Fibroblast of mammary gland (primary cell): ENCODE data around the gene MOXD1.

Experiments
- DNase-seq: peaks from one replicate; pipeline ENCODE4 v3.0.0-alpha.2; 2010; ENCODE audit warnings: low read depth
- H3K4me3 ChIP-seq: 2 replicates; pipeline ENCODE4 v1.5.1; 2011; ENCODE audit warnings: low read depth, mild to moderate bottlenecking, low read length, moderate library complexity; ENCODE audit not compliant: control insufficient read depth
- CTCF ChIP-seq: conservative IDR thresholded peaks from 2 replicates; pipeline ENCODE4 v1.5.1; 2011; ENCODE audit warnings: low read depth, low read length, inconsistent platforms; ENCODE audit not compliant: control insufficient read depth, insufficient read depth

The MOXD1 gene

GRCh38 chr6:132400883-132401617 lies at the start of gene MOXD1:
MOXD1 (minus strand) TSS chr6:132401475; CDS start chr6:132401426, 49 bp downstream.
- DNase-seq = peak; percentile 33
- no peak for TF ChIP-seq CTCF
- peak within 1 kb of the TSS; percentile 63 for H3K4me3 ChIP-seq

DNA sequence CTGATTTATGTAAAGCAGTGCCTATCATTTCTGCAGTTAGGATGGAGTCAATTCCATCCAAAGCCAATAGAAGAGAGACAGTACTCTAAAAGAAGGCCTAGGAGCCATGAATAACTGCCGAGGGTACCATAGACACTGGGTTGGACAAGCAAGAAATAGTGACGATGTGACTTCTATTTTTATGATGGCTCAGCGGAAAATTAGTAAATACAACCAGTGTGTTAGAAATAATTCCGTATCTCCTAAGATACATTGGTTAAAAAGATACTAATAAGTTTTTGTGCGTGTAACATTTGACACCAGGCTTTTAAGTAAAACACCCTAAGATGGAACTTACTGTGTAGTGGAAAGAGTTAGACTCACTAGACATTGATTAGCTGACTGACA lies 45.6 kb upstream of the MOXD1 start:
- TF ChIP-seq CTCF = no peak
- no peak overlapping the region for H3K4me3 ChIP-seq
- no peak for DNase-seq

GRCh38 chr6:132446141-132446854 lies 45.0 kb upstream of the MOXD1 start:
- no peak for DNase-seq
- H3K4me3 ChIP-seq = no peak overlapping the region
- no peak for TF ChIP-seq CTCF

DNA sequence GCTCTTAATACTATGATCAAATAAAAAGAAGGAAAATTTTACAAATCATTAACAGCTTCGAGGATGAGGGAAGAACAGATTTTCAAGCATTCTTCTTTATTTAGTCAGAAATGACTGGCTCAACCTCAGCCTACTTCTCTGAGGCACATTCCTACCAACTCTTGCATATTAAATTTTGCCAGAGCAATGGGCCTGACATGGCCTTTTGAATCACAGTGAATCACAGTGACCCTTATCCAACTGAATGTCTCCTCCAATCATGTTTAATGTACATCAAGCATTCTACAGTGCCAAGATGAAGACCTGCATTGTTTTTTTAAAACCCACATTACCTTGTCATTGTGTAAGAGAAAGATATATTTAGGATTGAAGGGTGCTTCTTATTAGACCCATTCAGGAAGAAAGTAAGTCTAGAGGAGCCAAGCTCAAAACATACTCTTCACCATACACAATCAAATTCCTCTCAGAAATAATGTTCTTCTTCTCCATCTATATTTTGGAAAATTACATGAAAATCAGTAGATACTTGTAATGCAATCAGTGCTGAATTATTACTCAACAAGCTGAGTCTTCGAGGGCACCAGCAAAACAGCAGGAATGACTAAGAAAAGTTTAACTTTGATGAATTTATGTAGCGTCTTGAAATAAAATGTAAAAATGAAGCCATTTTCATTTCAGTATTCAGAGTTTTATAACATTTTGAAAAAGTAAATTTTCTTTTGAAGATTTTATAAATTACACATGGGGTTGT lies 44.1 kb upstream of the MOXD1 start:
- no peak overlapping the region for H3K4me3 ChIP-seq
- TF ChIP-seq CTCF = no peak
- peak; percentile 97 for DNase-seq

GRCh38 chr6:132443206-132443605 lies 41.9 kb upstream of the MOXD1 start:
- DNase-seq = peak; percentile 52
- H3K4me3 ChIP-seq = no peak overlapping the region
- TF ChIP-seq CTCF = no peak

DNA sequence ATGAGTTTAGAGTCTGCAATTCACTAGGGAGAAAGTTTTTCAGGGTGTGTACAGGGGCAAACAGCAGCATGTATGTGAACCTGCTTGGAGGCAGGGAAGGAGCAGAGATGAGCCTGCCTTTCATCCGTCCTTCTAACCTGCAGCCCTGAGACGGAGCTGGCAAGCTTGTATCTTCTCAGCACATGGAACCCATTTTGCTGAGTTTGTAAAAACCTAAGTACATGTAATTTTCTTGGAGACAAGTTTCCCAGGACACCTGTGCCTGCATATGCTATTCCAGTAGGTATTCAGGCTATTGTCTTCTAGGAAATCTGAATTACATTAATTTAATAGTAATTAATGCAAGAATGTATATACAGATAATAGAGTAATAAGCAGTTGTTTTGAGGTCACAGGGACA lies 28.8 kb upstream of the MOXD1 start:
- TF ChIP-seq CTCF = no peak
- H3K4me3 ChIP-seq = no peak overlapping the region
- no peak for DNase-seq
